Epithelial cell of proximal tubule (primary cell): ENCODE measurements around the gene TBCA. TPM values are rescaled to one million over a fixed set of nuclear protein-coding genes. Genes with fewer than 3 reads are reported as not detected.

Source experiments
- DNase-seq: peaks from one replicate; pipeline ENCODE4 v3.0.0-alpha.2; 2011; ENCODE audit warnings: low read depth
- H3K4me3 ChIP-seq: 2 replicates; pipeline ENCODE4 v1.5.1; 2011; ENCODE audit warnings: low read depth, mild to moderate bottlenecking, low read length
- CTCF ChIP-seq: conservative IDR thresholded peaks from 2 replicates; pipeline ENCODE4 v1.5.1; 2012; ENCODE audit warnings: low read depth, mild to moderate bottlenecking, low read length
- total RNA-seq: library from RNA; depleted of rRNA; stranded (reverse); fragments of >200 nt; gene quantifications from 2 replicates; pipeline ENCODE4 v1.2.3, GENCODE V29; 2015

The TBCA gene
- total RNA-seq, 1 donor from 2014 or later: 362 TPM

- peak overlapping the region; percentile 80 for H3K4me3 ChIP-seq
- no peak for TF ChIP-seq CTCF
- no peak for DNase-seq
These were observed 954 bp downstream of the TBCA start for GRCh38 chr5:77774981-77775789.

- no peak for DNase-seq
- TF ChIP-seq CTCF: no peak
- H3K4me3 ChIP-seq: peak overlapping the region; percentile 80
These were observed 2.3 kb downstream of the TBCA start for GRCh38 chr5:77773734-77774280.

DNA sequence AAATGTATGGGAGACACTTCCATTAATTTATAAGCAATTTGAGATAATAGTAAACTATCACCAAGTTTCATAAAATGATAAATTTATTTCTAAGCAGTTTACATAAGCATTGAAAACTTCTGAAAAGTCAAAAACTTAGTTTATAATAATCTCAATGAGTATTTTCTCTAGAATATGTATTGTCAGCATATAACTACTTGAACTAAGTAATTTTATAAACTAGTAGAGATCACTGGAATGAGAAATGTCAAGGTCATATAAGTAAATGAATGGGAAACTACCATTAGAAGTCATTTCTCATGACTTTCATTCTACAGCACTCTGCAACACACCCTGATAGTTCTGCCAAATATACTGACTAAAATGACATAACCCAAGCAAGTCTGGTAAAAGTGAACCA lies 3.4 kb downstream of the TBCA start:
- DNase-seq: no peak
- H3K4me3 ChIP-seq: no peak overlapping the region
- TF ChIP-seq CTCF: no peak

GRCh38 chr5:77771452-77771851 lies 4.7 kb downstream of the TBCA start:
- no peak for DNase-seq
- TF ChIP-seq CTCF: no peak
- H3K4me3 ChIP-seq: no peak overlapping the region

- DNase-seq: no peak
- TF ChIP-seq CTCF: no peak
- H3K4me3 ChIP-seq: no peak overlapping the region
These were observed 5.7 kb downstream of the TBCA start for GRCh38 chr5:77770293-77771005.

- no peak for TF ChIP-seq CTCF
- no peak for DNase-seq
- H3K4me3 ChIP-seq: no peak overlapping the region
These were observed 7.2 kb downstream of the TBCA start for GRCh38 chr5:77768978-77769377.
